Activated CD4-positive, alpha-beta T cell treated with anti-CD3 and anti-CD28 coated beads, Interleukin-2, amount 50 U/mL, for 16 hours (primary cell): ENCODE data around the gene POLR1C.
"Not testable (repeated sequence)": the region's sequence is repeated elsewhere in the genome, so short reads cannot be mapped to it uniquely, and the experiment has no call there.

ENCODE experiments used
- DNase-seq: peaks from one replicate; pipeline ENCODE4 v3.0.0-alpha.2; 2020

The POLR1C gene, protein sequence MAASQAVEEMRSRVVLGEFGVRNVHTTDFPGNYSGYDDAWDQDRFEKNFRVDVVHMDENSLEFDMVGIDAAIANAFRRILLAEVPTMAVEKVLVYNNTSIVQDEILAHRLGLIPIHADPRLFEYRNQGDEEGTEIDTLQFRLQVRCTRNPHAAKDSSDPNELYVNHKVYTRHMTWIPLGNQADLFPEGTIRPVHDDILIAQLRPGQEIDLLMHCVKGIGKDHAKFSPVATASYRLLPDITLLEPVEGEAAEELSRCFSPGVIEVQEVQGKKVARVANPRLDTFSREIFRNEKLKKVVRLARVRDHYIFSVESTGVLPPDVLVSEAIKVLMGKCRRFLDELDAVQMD

DNA sequence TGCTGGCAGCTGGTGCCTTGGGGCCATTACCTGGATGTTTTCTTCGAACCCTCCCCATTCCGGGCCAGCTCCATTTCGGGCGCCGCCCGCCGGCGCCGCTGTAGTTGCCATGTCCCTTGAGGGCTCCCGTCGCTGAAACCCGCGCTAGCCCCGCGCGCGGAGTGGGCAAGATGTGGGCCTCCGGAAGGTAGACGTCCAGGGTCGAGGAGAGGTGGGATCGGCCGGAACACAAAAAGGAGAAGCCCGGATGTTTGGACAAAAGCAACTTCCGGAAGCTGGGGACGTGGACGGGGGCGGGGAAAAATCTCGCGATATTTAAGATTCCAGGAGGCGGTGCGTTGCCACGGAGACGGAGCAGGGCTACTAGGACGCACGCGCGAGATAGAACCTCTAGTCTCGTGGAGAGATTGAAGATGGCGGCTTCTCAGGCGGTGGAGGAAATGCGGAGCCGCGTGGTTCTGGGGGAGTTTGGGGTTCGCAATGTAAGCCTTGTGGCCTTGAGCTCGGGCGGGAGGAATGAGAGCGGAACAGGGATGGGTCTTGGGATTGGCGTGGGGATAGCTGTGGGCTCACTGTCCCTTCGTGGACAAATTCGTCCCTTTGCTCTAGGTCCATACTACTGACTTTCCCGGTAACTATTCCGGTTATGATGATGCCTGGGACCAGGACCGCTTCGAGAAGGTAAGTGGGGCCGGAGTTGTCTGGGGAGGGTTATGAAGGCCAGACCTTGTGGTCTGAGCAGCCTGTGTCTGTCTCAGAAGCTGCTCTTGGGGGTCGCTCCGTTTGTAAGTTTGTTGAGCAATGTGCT is at the start of gene POLR1C, which contains the start of gene YIPF3:
POLR1C (plus strand) TSS at position 393 of the 808 bp plus-strand sequence; CDS start at position 414, 21 bp downstream.
YIPF3 (minus strand) TSS at position 230 of the 808 bp plus-strand sequence; CDS start at position 111, 119 bp downstream.
- peak; percentile 99 for DNase-seq

- not testable (repeated sequence) for DNase-seq
Measured at GRCh38 chr6:43467265-43467664, 49.6 kb upstream of the POLR1C start.

DNA sequence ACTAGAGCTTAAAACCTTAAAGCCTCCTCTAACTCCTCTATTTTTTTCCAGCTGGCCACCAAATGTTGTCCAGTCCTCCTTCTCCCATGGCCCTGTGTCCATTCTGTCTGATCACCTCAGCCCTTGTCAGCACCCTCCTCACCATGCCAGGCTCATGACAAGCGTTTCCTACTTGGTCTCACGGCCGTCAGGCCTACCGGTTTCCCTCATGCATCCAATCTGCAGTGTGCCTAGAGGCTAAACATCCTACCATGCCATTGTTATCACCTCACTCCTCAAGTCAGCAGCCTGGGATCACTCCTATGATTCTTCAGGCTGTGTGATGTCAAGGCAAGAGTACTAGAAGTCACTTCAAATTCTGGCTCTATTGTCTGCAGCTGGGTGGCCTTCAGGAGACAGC is 49.1 kb upstream of the POLR1C start:
- DNase-seq: no peak

- DNase-seq: no peak
Measured at GRCh38 chr6:43468240-43468639, 48.6 kb upstream of the POLR1C start.

DNA sequence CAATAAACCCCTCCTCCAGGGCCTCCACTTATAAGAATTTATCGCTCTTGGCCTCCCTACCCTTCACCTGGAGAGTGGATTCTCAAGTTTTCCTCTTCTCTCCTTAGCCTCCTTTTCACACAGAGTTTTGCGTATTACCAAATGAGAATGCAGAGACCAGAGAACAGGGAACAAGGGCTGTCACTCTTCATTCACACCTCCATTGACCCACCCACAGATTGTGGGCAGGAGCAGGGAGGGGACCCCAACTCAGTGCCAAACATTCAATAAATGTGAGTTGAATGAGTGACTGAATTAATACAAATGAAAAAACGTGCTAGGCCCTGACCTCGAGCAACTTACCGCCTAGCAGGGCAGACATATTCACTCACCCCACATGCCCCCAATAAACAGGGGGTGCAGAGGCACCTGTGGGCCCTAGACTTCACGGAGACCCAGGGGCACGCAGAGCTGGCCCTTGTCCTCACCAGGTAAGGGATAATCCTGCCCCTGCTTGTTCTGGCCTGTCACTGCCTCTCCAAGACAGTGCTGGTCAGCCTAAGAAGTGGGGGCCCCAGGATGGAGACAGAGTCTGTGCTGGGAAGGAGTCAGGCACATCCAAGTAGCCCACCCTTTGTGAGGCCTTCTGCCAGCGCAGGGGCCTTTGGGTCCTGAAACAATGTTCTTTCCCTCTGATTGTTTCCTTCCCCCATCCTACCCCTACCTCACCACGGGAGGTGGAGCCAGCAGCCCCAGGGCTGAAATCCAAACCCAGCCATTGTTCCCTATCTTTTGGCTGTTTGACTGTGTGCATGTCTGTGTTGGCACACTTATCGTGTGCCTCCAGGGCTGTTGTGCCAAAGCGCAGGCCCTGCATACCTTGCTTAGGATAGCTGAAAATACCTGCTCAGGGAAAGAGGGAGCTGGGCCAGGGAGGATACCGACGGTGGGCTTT is 47.9 kb upstream of the POLR1C start:
- DNase-seq: no peak

- DNase-seq: no peak
Measured at GRCh38 chr6:43469947-43470346, 46.9 kb upstream of the POLR1C start.

- no peak for DNase-seq
Measured at GRCh38 chr6:43471399-43471798, 45.5 kb upstream of the POLR1C start.

- no peak for DNase-seq
Measured at GRCh38 chr6:43472515-43472914, 44.4 kb upstream of the POLR1C start.

GRCh38 chr6:43475516-43475915 is 41.4 kb upstream of the POLR1C start:
- DNase-seq: no peak

DNA sequence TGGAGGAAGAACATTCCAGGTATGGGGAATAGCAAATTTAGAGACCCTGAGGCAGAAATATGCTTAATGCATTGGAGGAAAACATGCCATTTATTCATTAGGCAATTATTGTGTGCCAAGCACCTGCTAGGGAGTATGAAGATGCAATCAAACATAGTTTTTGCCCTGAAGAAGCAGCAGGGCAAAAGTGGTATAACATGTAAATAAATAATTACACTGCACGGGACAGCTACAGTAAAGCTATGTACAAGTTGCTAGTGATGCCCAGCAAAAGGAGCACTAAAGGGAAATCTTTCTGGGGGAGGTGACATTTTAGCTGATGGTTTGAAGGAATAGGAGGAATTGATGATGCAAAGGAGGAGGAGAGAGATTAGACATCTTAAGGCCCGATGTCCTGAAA is 40.1 kb upstream of the POLR1C start:
- DNase-seq: no peak

DNA sequence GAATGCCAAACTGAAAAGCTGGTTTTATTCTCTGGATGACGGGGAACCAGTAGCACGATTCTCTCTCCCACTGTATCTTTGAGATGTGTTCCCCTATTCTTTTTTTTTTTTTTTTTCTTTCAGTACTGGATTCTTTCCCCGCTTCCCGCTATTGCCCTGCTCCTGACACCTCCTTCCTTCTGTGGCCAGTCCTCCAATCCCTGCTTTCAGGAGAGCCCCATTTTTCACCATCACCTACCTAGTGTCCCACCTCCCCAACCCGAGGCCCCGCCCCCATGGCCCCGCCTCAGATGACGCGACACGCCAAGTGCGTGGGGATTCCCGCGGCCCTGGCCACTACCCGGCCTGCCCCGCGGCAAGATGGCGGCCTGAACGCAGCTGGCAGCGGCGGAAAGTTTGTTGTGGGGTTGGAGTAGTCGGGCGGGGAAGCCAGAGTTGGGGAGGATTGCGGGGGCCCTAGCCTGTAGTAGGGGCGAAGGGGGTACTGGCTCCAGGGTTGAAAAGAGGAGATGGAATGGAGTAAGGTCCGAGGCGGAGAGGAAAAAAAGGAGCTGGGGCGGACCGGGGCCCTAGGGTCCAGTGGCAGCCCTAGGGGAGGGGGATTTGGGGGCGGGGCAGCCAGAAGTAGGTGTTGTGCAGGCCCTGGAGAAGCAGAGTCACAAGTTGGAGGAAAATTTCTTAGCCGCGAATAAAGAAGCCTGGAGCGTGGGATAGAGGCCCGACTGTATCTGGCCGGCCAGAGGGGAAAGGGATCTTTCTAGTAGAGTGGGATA is 39.5 kb upstream of the POLR1C start, which contains the start of gene TJAP1:
TJAP1 (plus strand) TSS at position 336 of the 773 bp plus-strand sequence. CDS start 21,432 bp downstream, outside the sequence.
- DNase-seq: peak; percentile 95

- no peak for DNase-seq
Measured at GRCh38 chr6:43478008-43478372, 38.9 kb upstream of the POLR1C start.

- peak; percentile 40 for DNase-seq
Measured at GRCh38 chr6:43481075-43481474, 35.8 kb upstream of the POLR1C start.

DNA sequence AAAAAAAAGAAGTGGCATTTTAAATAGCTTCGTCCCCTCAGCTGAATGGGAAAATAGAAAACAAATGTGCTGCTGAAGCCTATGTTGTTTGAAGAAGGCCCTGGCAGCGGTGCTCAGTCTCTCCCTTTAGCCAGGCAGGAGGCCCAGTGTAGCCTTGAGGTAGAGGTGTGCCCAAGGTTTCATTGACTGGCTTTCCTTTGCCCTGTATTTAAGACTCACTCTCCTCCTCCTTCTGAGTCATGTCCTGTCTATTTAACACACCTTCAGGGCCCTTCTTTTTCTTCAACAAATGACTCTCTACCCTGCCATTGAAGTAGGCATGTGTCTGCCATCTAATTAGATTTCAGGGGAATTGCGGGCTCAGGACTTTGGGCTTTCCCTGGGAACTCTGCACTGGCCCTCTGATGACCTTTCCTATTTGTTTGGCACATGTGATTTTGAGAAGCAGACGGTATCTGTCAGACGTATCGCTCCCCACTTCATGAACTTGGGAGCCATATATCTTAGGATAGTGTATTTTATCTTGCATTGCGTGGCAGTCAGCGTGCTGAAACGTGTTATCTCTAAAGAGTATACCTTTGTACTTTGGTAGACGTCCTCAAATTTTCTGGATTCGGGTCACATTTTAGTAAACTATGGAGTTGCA is 35.2 kb upstream of the POLR1C start:
- peak; percentile 36 for DNase-seq

DNA sequence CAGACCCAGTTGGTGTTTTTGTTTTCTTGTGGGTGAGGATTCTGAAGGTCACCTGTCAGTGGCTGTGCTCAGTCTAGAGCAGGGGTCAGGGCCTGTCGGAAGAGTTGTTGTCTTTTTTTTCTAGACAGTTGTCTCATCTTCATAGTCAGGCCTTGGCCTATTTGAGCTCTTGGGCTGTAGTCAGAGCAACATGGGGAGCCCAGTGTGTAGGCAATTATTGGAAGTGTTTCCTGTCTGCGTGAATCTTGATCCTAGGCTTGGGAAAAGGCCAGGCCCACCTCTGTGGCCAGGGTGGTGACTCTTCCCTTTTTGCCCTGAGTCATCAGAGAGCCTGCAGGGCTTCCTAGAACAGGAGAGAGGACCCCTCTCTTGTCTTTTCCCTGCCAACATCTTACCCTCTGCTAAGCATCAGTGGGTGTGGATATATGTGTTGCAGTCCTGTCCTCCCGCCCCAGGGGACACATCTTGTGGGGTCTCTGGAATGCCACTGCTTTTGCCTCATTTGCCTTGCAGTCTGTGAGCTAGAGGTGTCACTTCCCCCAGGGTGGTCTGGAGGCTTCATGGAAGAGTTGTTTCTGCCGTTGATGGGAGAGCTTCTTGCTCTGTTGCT is 28.1 kb upstream of the POLR1C start:
- no peak for DNase-seq

DNA sequence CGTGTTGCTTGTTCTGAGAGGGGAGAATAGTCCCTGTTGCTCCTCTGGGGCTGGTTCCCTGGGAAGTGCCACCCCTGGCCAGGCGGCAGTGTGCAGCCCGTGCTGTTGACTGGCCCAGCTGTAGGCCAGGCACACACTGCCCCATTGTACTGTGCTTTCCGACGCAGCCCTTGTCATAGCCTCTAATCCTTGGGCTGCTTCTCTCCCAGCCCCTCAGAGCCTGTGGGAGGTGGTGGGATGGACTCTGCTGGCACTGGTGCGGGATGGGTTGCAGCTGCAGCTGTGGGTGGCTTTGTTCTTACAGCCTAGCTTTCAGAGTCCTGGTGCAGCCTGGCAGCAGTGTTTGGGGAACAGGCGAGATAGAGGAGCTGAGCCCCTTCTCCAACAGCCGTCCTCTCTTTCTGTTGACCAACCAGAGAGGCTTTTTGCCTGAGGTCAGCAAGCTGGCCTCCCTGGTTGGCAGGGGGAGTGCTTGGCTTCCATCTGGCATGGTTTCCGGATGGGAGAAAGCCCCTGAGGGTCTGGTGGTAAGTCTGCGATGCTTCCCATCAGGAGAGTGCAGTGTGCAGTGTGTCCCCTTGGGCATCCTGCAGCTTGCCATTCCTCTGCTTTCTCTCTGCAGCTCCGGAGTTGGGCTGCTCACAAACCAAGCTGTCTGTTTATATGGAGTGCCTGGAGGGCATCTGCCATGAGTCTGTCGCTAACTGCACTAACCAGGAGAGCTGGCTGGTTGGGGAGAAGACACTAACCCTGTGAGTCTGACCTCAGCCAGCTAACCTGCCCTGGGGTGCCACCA is 27.4 kb upstream of the POLR1C start:
- no peak for DNase-seq

- no peak for DNase-seq
Measured at GRCh38 chr6:43490523-43490939, 26.4 kb upstream of the POLR1C start.

DNA sequence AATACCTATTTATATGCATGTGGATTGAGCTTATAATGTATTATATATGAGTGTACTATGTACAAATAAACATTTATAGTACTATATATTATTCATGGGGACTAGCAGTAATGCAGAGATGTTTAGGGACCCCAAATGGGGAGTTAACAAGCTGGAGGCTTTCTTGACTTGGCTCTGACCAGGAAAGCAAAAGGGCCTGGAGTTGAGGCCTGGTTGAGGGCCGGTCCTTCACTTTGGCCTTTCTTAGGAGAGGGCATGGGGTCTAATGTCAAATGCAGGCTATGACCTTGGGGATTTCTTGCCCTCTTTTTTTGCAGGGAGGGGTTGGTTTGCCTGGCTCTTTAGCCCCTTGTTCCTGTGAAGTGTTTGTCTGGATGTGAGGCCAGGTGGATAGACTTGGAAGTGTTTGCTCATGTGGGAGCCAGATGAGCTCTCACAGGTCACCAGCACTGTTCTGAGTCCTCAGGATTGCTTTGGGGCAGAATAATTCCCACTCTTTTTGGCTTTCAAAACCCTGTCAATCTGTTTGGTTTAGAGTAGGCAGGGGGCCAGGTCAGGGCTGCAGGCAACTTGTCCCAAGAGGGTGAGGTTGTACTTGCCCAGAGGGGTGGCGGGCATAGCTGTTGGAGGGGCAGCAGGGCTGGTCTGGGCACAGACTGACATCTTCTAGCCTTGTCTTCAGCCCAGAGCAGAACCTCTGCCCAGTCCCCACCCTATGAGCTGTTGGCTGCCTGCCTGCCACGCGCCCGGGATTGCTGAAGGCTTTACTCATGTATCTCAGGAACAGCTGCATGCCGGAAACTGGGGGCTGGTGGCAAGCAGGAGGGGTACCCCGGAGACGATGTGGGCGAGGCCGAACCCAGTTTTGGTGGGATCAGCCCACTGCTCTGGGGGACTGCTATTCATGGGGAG is 24.9 kb upstream of the POLR1C start:
- no peak for DNase-seq

DNA sequence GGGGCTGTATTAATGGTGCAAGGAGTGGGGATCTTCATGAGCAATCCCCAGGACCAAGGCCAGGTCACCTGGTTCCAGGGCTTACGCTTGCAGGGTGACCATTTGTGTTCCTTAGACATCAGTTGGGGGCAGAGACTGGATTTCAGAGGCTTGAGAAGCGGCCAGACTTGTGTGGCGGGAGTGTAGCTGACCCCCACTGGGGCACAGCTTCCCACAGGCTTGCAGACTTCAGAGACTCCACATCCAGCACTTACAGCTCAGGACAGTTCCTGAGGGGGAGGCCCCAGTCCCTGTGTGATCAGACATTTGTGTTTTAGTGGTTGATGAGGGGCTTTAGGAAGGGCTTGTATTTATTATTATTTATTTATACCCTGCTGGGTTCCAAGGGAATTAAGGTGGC is 24.2 kb upstream of the POLR1C start:
- DNase-seq: no peak
